ENCODE data around the gene ELF1. TPM values are rescaled to one million over a fixed set of nuclear protein-coding genes. Genes with fewer than 3 reads are reported as not detected.

The ELF1 gene
- total and polyA plus RNA-seq, 2 experiments from 2014 or later: 7.0 to 12.7 TPM

GRCh38 chr13:41013835-41014234, 5.3 kb downstream of the ELF1 start (continued):
- TF ChIP-seq ZNF462 (CRISPR knock-in tag; IDR thresholded peaks at IDR 0.05) (no peak), POLR2AphosphoS5 (IDR thresholded peaks at IDR 0.05; ENCODE audit: low read depth) (no peak), ZNF114 (CRISPR knock-in tag; IDR thresholded peaks at IDR 0.05) (no peak), ETS1 (IDR thresholded peaks at IDR 0.05) (no peak), EZH2phosphoT487 (IDR thresholded peaks at IDR 0.05; ENCODE audit: unreplicated experiment) (no peak), REST (IDR thresholded peaks at IDR 0.05; ENCODE audit: unreplicated experiment) (no peak)
